ENCODE results near the gene HLTF.

The HLTF gene

DNA sequence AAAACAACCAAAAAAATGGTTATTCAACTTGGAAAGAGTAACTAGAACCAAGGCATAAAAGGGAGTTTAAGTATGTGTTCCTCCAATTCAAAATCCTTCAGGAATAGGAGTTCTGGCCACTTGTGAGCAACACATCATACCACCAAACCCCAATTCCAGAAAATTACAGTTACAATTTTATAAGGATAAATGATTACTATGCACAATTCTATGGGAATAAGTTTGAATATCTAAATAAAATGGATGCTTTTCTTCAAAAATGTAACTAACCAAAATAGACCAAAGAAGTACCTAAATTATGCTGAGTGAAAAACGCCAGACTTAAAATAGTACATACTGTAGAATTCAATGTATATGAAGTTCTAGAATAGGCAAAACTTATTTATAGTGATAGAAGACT is 4.6 kb downstream of the HLTF start:
- DNase-seq: no peak

DNA sequence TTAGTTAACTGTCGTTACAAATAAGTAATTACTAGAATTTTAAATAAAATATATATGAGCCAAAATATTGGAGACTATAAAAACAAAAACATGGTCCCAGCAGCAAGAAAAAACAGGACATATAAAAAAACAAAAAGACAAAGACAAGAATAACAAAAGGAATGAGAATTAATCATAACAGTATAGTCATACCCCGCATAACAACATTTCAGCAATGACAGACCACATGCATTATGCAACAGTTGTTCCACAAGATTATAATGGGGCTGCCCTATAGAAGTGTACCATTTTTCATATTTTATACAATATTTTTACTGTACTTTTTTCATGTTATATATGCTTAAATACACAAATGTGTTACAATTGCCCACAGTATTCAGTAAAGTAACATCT is 5.6 kb downstream of the HLTF start:
- DNase-seq: no peak

DNA sequence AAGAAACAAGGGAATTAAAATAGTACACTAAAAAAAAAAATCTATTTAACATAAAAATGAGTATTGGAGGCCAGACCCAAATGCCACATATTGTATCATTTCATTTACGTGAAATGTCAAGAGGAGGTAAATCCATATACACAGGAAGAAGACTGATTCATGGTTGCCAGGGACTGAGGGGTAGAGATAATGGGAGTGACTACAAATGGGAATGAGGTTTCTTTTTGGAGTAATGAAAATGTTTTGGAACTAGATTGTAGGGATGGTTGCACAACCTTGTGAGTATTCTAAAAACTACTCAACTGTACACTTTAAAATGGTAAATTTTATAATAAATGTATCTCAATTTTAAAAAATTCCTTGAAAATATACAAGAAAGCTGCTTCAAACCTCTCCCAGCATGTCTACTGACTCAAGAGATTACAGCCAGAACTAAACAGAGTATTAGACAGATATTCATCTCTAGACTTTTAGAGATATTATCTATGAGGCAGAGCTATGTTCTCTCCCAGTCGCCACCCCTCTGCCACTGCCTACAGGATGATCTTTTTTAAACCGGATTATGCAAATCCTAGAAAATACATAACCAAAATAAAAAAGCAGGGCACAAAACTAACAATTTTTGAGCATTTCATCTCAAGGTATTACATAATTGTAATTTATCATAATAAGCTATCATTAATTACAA is 6.2 kb downstream of the HLTF start:
- no peak for DNase-seq

DNA sequence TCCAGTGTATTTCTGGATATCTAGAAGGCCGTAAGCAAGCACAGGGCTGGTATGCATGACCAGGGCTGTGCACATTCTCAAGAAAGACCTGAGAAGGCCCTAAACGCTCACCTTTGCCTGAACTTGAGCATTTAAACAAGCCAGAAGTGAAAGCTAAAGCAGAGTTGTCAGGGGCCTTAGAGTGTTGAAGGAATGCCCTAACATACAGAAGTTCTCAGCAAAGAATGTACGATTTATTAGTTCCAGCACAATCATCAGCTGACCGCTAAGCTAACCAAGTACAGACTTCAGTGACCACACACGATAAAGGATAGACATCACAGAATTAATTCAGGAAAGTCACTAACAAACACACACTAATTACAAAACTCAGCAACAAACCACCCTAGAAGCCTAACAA is 8.7 kb downstream of the HLTF start:
- DNase-seq: no peak

DNA sequence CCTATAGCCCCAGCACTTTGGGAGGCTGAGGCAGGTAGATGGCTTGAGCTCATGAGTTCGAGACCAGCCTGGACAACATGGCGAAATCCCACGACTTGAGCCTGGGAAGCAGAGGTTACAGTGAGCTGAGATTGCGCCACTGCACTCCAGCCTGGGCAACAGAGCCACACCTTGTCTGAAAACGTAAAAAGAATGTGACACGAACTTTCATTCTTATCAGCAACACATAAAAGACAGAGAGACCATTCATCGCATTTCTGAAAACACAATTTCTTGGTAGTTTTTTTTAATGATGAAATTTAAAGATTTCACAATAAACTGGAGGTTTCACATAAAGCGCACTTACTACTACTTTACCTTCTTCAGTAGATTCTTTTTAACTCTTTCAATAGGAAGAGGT is 18.4 kb downstream of the HLTF start:
- no peak for DNase-seq

DNA sequence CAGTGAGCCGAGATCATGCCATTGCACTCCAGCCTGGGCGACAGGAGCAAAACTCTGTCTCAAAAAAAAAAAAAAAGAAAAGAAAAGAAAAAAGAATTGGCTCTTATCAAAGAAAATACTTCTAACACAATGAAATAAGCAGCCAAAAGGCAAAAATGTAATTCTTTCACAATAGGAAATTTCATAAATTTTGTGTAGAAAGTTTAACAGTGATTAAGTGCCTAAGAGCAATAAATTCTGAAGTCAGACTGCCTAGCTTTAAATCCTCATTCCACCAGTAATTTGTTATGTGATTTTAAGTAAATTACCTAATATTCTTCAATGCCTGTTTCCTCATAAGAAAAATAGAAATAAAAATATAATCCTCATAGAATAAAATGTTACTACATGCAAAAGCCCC is 24.6 kb downstream of the HLTF start:
- no peak for DNase-seq

DNA sequence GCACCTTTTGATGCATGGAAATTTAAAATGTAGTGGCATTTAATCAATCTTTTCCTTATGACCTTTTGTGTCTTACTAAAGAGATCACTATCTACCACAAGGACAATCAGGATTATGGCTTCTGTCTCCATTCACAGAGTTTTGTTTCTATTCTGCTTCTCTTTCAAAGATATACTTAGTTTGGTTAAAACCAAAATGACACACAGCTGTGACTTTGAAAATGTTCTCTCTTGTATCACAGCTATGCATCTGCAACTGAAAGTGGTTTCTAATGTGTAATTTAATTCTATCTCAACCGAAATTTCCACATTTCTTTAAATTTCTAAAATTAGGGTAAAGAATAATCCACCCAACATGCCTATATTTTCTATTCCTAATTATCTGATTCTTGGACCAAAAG is 27.7 kb downstream of the HLTF start:
- DNase-seq: no peak

DNA sequence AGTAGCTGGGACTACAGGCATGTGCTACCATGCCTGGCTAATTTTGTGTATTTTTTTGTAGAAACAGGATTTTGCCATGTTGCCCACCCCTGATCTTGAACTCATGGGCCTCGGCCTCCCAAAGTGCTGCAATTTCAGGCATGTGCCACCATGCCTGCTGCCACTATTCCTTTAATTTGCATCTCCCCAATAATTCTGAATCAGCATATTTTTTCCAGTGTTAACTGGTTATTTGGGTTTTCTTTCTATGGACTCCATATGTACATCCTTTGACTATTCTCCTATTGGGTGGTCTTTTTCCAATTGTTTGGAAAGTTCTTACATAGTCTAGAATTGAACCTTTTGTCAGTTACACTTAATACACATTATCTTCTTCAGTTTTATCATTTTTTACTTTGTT is 28.1 kb downstream of the HLTF start:
- no peak for DNase-seq

DNA sequence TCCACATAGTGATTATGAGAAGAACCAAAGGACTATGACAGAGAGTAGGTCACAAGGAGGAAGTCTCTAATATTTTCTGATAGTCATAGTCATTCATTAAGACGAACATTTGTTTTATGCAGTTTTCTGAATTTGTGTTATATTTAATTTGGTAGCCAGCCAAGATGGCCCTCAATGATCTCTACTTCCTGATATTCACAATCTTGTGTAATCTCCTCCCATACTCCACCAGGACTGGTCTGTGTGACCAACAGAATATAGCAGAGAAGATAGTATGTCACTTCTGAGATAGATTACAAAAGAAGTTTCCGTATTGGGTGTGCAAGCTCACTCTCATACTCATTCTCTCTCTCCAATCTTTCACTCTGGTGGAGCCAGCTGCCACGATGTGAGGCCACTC is 30.8 kb downstream of the HLTF start:
- no peak for DNase-seq

DNA sequence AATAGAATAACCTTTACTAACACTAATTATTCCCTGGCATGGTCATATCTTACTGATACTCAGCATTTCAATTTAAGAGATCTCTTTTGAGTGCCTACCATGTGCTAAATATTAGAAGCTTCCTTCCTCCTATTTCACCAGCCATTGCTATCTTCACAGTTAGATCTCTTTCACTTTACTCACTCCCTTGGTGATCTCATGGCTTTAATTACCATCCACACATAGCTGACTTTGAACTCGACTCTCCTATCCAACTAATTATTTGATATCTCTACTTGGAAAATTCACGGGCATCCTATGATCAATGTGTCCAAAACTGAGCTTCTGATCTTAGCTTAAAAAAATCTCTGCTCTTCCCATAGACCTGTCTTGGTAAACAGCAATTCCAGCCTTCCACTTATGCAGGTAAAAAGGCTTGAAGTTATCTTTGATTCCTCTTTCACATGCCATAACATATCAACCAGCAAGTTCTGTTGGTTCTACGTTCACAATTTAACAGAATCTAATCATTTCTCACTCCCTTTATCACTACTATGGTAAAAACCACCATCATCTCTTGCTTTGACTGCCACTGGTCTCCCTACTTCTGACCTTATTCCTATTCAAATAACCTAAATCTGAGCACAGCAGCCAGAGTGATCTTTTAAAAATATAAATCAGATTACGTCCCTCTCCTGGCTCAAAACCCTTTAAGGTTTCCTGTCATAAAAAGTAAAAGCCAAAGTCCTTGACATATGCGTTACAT is 41.8 kb downstream of the HLTF start:
- no peak for DNase-seq

DNA sequence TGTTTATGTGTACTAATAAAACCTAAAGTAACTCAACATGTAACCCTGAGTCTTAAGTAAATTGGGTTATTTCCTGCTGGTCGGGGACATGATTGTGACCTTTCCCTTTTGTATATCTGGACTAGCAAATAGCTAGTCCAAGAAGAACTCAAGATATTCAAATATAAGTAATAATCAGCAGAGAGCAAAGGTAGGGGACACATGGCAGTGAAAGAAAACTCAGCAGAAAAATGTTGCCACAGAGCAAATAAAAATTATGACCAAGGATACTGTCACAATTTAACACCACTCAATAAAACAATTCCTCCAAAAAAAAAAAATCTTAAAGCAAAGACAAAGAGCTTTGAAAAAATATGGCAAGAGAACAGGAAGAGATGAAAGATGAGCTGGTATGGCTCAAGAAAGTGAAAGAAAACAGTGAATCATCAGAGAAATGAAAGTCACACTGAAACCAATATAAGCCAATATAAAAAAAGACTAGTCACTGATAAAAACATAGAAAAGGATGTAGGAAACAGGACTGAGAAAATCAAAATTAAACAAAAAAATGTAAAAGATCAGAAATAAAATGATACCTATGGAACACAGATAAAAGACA is 43.4 kb downstream of the HLTF start:
- DNase-seq: no peak

DNA sequence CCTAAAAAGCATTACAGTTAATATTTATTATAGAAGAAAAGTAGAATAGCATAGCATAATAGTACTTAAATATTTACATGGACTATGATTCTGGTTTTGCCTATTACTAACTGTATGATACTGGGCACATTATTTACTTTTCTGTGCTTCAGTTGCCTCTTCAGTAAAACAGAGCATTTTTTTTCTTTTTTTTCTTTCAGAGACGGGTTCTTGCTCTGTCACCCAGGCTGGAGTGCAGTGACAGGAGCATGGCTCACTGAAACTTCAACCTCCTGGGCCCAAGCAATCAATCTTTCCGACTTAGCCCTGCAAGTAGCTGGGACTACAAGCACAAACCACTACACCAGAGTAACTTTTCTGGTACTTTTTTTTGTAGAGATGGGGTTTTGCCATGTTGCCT is 48.0 kb downstream of the HLTF start:
- DNase-seq: no peak

DNA sequence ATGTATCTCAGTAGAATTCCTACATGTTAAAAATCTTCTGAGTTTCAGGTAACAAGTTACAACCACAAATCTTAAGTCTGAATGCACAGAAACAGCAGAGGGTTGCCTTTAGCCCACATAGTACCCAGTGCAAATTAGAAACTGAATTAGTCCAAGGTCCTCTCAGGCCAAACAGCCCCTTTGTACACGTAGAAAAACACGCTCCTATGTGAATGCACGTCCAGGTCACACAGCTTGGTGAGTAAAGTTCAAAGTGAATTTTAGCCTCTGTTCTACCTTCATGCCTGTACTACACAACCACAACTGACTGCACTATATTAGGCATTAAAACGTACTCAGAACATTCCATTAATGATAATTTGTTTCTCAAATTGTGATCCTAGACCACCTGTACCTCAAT is 48.6 kb downstream of the HLTF start:
- no peak for DNase-seq

DNA sequence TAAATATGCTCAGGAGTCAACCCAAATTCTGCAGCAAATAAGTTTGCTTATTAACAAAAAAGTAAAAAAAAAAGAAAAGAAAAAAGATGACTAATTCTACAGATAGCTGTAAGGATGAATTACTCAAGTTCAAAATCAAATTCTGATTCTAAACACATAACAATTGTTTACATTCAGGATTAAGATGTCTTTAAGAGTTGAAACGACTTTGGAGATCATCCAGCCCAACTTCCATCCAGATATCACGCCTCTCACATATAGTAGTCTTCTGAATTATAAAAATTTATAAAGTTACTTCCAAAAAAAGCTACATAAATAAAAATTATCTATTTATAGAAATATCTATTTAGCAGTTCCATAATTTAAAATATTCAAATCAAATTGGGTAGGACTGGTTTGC is 55.2 kb downstream of the HLTF start:
- DNase-seq: no peak

DNA sequence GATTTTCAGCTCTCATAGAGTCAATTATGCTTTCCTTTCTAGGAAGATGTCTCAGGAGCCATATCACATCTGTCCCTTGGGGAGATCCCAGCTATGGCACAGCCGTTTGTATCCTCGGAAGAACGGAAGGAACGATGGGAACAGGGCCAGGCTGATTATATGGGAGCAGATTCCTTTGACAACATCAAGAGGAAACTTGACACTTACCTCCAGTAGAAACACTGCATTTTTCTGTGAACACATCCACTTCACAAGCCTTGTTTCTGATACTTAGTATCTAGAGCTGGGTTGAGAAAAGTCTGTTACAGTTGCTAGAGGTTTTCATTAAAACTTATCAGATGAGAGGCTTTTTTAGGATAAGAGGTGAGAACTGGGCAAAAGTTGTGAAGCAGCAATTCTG is 59.6 kb downstream of the HLTF start:
- no peak for DNase-seq

DNA sequence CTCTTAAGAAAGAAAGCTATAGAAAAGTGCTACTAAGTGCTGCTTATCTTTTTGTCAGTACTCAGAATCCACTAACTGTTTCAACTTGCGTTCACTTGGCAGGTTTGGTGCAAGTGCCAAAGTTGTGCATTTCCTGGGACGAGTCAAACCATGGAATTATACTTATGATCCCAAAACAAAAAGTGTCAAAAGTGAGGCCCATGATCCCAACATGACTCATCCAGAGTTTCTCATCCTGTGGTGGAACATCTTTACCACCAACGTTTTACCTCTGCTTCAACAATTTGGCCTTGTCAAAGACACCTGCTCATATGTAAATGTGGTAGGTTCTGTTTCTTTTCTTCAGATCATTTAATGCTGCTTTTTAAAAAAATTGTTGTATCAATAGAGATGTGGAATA is 62.4 kb downstream of the HLTF start:
- DNase-seq: no peak

DNA sequence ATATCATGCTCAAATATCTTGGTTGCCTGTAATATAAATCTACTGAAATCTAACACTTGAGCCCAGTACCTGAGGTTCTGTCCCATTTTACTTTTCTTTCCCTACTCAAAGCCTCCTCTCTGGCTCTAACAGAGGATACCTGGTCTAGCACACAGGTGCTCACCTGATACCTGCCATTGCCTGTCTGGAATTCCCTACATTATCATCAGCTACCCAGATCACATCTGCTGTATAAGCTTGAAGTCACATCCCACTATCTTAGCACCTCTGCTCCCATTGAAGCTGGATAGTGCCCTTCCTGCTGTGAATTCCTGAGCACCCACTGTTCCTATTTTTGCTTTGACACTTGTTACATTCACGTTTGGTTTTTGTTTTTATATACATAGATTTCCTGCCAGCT is 64.5 kb downstream of the HLTF start:
- no peak for DNase-seq

DNA sequence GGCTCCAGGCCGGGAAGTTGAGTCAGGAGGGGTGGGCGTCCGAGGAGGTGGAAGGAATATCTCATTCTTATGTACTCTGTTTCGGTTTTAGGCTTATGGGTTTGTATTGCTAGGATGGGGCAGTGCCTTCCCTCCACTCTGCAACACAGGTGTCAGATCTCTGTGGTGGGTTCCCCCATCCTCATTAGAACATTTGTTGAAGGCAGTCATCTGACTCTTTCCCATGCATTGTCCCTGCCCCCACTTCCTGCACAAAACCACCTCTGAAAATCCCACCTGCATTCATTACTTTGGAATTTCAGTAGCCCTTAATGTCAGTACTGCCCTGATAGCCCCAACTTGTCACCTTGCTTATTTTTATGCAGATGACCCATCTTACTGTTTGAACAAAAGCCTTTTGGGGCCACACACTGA is 65.5 kb downstream of the HLTF start:
- DNase-seq: no peak

DNA sequence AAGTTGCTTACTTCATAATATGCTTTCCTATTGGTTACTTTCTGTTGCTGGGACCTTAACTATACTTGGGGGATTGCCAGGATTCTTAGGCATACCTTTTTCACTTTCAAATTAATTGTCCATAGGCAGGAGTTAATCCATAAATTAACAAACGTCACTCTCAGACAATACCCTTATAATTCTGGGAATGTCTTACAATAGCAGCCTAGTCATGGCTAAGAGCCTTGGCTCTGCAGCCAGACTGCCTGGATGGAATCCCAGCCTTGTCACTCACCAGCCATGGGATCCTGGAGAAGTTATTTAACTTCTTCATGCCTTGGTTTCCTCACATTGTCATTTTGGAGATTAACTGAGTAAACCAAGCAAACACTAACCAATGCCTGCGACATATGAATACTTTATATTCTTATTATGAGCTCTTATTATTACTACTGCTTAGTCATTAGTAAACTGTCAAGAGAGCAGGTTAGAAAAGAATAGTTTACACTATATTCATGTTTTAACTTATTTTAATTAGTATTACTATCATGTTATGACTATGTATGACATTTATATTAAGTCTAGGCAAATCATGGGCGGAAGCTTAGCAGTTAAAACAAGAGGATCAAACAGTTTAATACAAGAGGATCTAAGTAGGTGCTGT is 66.0 kb downstream of the HLTF start:
- DNase-seq: no peak

DNA sequence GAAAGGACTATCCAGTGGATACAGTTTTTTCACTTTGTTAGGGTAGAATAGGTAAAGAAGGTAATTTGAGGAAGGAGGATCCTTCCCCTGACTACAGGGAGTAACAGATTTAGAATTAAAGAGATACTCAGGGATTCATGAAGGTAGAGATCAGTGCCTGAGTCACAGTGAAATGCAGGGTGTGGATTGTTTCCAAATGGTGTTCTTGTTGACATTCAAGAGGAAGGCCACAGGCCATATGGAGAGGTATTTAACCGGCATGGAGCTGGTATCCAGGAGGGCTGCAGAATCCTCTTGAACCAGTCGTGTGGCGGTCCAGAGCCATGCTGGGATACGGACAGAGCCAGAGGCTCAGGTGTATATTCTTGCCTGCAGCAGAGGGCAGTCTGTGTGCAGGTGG is 66.8 kb downstream of the HLTF start:
- no peak for DNase-seq

DNA sequence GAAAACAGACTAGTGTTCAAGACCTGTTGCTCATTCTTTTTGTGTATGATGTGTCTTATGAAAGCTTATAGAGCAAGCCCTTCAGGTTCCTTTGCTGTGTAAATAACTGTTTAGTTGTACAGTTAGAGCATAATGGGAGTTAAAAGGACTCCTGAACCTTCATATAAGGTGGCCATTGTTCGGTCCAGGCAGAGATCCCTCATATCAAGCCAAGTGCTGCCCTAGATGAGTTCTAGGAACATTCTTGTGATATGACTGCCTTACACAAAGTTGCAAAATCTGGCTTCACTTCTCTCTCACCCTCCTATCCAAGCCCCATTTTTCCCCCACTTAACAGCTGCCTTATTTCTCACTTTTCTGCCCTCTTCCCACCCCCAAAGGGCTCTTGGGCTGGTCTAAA is 68.1 kb downstream of the HLTF start:
- no peak for DNase-seq

DNA sequence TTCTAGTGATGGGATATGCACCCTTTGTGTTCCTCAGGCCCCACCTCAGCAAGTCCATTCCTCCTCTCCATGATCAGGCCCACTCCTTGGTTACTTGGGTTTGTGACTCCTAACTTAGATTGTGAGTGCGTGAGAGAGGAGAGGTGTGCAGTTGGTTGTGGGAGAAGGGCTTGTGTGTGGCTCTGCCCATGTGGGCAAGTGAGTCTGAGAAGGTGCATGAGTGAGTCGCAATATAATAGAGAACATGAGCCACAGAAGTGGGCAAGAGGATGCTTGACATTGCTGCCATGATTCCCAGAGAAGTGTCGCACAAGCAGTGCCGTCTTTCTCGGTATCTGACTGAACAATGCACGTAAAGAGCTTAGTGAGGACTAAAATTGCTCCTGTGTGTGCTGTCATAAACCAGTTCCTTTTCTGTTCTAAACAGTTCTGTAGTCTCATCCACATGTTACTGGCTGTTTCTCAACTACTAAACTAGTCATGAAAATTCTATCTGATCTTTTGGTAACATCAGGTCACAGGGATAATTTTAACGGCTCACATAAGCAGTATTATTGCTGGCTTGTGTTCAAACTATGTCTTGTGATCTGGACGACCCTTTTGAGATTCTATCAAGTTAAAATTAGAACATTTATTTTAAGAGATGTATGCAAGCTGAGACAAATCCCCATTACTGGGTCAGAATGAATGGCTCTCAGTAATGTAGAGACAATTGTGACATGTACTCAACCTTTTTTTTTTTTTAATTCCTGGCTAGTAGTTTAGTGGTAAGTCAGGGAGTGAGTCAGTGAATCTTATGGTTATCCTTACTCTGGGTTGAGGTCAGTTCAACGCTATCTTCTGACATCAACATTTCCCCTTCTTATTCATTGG is 69.4 kb downstream of the HLTF start:
- DNase-seq: no peak

DNA sequence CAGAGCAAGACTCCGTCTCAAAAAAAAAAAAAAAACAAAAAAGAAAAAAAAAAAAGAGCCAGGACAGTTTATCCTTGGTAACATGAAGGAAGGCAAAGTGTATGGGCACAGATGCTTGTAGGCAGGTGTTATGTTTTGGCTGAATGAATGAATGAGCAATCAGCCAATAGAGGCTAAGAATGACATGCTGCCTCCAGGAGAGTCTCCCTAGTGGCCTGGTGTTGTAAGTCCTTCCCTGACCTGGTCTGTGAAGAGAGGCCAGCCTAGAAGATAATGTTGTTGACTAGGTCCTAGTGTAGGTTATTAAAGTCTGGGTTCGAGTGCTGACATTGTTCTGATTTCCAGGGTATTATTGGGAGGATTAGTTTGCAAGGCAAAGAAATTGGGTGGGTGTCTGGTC is 70.1 kb downstream of the HLTF start:
- no peak for DNase-seq

Measured in CD4-positive, alpha-beta T cell treated with Interleukin-15 for 1 hour (primary cell).